GM21447 (cell line): Measurements from ENCODE around the gene IL4.
"Not testable (repeated sequence)": the region's sequence is repeated elsewhere in the genome, so short reads cannot be mapped to it uniquely, and the experiment has no call there.

ENCODE experiments used
- ATAC-seq: cut with Tn5 transposase; IDR thresholded peaks from one replicate; pipeline ENCODE4 v1.9.1; 2021; ENCODE audit not compliant: unreplicated experiment

IL4 gene

DNA sequence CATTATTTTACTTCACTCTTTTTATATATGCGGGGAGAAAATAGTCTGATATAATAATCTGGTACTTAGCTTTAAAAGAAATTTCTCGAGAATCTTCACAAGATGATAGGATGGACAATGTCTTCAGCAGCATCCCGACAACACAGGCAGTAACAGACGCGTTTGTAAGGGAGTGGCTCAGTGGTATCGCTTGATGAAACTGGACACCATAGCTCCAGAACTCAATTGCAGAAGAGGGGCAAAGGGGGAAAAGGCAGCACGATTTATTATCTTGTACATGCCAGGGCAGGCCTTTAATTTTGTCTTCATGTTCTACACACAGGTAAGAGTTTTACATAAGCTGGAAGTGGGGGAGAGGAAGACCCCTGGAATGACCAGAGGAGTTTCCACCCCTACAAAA is 15.7 kb downstream of the IL4 start:
- no peak for ATAC-seq

- no peak for ATAC-seq
Observed at GRCh38 chr5:132690156-132690555, 16.4 kb downstream of the IL4 start.

GRCh38 chr5:132691755-132692631 is 18.2 kb downstream of the IL4 start:
- not testable (repeated sequence) for ATAC-seq

- ATAC-seq, result no peak
Observed at GRCh38 chr5:132692632-132692967, 18.8 kb downstream of the IL4 start.

DNA sequence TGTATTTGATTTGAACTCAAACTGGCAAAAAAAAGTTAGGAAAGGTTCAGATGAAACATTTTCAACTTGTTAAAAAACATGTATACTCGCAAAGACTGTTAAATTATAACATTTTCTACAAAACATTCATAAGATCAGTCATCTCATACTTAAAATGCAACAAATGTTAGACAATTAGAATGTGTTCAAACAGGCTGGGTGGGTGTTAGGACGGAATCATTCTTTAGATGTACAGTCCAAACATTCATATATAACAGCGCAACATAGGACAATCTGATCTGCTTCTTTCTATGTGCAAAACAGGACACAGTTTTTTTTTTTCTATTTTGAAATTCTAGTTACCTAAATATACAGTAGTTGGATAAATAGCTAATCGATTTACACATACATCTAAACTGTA is 22.2 kb downstream of the IL4 start:
- no peak for ATAC-seq

- no peak for ATAC-seq
Observed at GRCh38 chr5:132704875-132705274, 31.1 kb downstream of the IL4 start.

DNA sequence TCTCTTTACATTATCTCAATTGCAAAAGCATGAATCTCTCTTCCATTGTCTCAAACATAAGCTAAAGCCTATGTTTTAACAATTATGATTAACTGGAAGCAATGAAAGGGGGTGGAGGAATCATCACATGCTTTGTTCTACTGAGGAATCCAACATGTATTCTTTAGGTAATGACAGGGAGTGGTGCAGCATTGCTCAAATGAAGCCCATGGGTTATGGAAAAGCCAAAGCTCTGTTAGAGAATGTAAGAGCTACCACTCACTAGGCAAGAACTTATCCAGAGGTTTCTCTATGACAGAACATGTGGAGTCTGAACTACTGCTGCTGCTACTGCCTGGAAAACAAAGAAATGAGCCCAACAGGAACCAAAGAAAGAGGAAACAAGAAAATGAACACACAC is 34.9 kb downstream of the IL4 start:
- ATAC-seq, result no peak

GRCh38 chr5:132714456-132715307 is 40.9 kb downstream of the IL4 start:
- no peak for ATAC-seq

GRCh38 chr5:132718544-132719312 is 44.9 kb downstream of the IL4 start:
- ATAC-seq, result no peak

DNA sequence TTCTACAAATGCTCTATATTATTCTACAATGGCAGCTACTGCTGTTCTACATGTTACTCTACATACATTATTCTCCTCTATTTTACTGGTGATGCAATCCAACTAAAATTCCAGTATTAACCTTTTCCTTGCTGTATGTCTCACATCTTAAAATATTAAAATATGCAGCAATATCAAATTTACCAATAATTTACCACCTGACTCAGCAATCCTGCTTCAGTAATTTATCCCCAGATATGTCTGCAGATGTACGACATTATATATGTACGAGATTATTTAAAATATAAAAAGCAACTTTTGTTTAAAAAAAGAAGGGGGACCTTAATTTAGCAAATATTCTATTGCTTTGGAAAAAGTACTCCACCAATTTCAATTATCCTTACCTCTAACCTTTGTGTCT is 52.0 kb downstream of the IL4 start:
- ATAC-seq, result no peak

- ATAC-seq, result no peak
Observed at GRCh38 chr5:132729896-132730295, 56.1 kb downstream of the IL4 start.
